ENCODE measurements around the gene CPT2.

The CPT2 gene

GRCh38 chr1:53219711-53220110 lies 23.1 kb downstream of the CPT2 start:
- DNase-seq (ENCODE audit: low spot score): no peak

GRCh38 chr1:53220171-53220961 lies 23.7 kb downstream of the CPT2 start, which contains the start of gene CZIB:
CZIB (minus strand) TSS chr1:53220634; CDS start chr1:53220575, 59 bp downstream.
- peak; percentile 89 for DNase-seq (ENCODE audit: low spot score)

- DNase-seq (ENCODE audit: low spot score): no peak
Observed at GRCh38 chr1:53220962-53221286, 24.3 kb downstream of the CPT2 start.

- DNase-seq (ENCODE audit: low spot score): no peak
Observed at GRCh38 chr1:53237638-53238037, 41.0 kb downstream of the CPT2 start.

- DNase-seq (ENCODE audit: low spot score): peak; percentile 98
Observed at GRCh38 chr1:53238197-53239155, 41.9 kb downstream of the CPT2 start, which contains the start of gene MAGOH. MAGOH (minus strand) TSS chr1:53238518; CDS start chr1:53238448, 70 bp downstream.

- no peak for DNase-seq (ENCODE audit: low spot score)
Observed at GRCh38 chr1:53241828-53242227, 45.2 kb downstream of the CPT2 start.

- no peak for DNase-seq (ENCODE audit: low spot score)
Observed at GRCh38 chr1:53242381-53242780, 45.8 kb downstream of the CPT2 start.

GRCh38 chr1:53244141-53244540 lies 47.5 kb downstream of the CPT2 start:
- no peak for DNase-seq (ENCODE audit: low spot score)

- no peak for DNase-seq (ENCODE audit: low spot score)
Observed at GRCh38 chr1:53246261-53247134, 49.9 kb downstream of the CPT2 start.

GRCh38 chr1:53249706-53250105 lies 53.1 kb downstream of the CPT2 start:
- DNase-seq (ENCODE audit: low spot score): no peak

- DNase-seq (ENCODE audit: low spot score): no peak
Observed at GRCh38 chr1:53250325-53250724, 53.7 kb downstream of the CPT2 start.

GRCh38 chr1:53254011-53254640 lies 57.5 kb downstream of the CPT2 start:
- DNase-seq (ENCODE audit: low spot score): no peak

GRCh38 chr1:53255031-53255430 lies 58.4 kb downstream of the CPT2 start:
- no peak for DNase-seq (ENCODE audit: low spot score)

GRCh38 chr1:53256511-53257453 lies 60.2 kb downstream of the CPT2 start:
- DNase-seq (ENCODE audit: low spot score): no peak

- DNase-seq (ENCODE audit: low spot score): no peak
Observed at GRCh38 chr1:53257454-53258081, 60.9 kb downstream of the CPT2 start.

GRCh38 chr1:53258216-53258615 lies 61.6 kb downstream of the CPT2 start:
- DNase-seq (ENCODE audit: low spot score): no peak

- DNase-seq (ENCODE audit: low spot score): no peak
Observed at GRCh38 chr1:53259932-53260331, 63.3 kb downstream of the CPT2 start.

GRCh38 chr1:53260631-53261247 lies 64.1 kb downstream of the CPT2 start:
- DNase-seq (ENCODE audit: low spot score): no peak

GRCh38 chr1:53262000-53262399 lies 65.4 kb downstream of the CPT2 start:
- no peak for DNase-seq (ENCODE audit: low spot score)
